ENCODE data around the gene PC.
"Not testable (repeated sequence)": the region's sequence is repeated elsewhere in the genome, so short reads cannot be mapped to it uniquely, and the experiment has no call there.

PC gene

GRCh38 chr11:66818231-66818955 lies 139.8 kb downstream of the PC start:
- TF ChIP-seq CTCF (conservative IDR thresholded peaks at IDR 0.05; ENCODE audit: low read depth, low read length): no peak
- no peak for DNase-seq (ENCODE audit: low read depth)
- H3K4me3 ChIP-seq (ENCODE audit: low read depth, low read length): no peak overlapping the region

GRCh38 chr11:66815646-66816045 lies 142.5 kb downstream of the PC start:
- H3K4me3 ChIP-seq (ENCODE audit: low read depth, low read length): no peak overlapping the region
- no peak for TF ChIP-seq CTCF (conservative IDR thresholded peaks at IDR 0.05; ENCODE audit: low read depth, low read length)
- DNase-seq (ENCODE audit: low read depth): no peak

GRCh38 chr11:66814678-66815077 lies 143.5 kb downstream of the PC start:
- no peak overlapping the region for H3K4me3 ChIP-seq (ENCODE audit: low read depth, low read length)
- no peak for DNase-seq (ENCODE audit: low read depth)
- TF ChIP-seq CTCF (conservative IDR thresholded peaks at IDR 0.05; ENCODE audit: low read depth, low read length): no peak

GRCh38 chr11:66810576-66811185 lies 147.5 kb downstream of the PC start:
- no peak for DNase-seq (ENCODE audit: low read depth)
- no peak overlapping the region for H3K4me3 ChIP-seq (ENCODE audit: low read depth, low read length)
- no peak for TF ChIP-seq CTCF (conservative IDR thresholded peaks at IDR 0.05; ENCODE audit: low read depth, low read length)

- TF ChIP-seq CTCF (conservative IDR thresholded peaks at IDR 0.05; ENCODE audit: low read depth, low read length): no peak
- DNase-seq (ENCODE audit: low read depth): no peak
- H3K4me3 ChIP-seq (ENCODE audit: low read depth, low read length): no peak overlapping the region
These were observed 148.6 kb downstream of the PC start for GRCh38 chr11:66809592-66809991.

- TF ChIP-seq CTCF (conservative IDR thresholded peaks at IDR 0.05; ENCODE audit: low read depth, low read length): no peak
These were observed 157.3 kb downstream of the PC start for GRCh38 chr11:66800720-66801428.

GRCh38 chr11:66799815-66800214 lies 158.4 kb downstream of the PC start:
- H3K4me3 ChIP-seq (ENCODE audit: low read depth, low read length); DNase-seq (ENCODE audit: low read depth): not testable (repeated sequence)

More at GRCh38 chr11:66800720-66801428, 157.3 kb downstream of the PC start:
- no peak for DNase-seq (ENCODE audit: low read depth)
- H3K4me3 ChIP-seq (ENCODE audit: low read depth, low read length): no peak overlapping the region

Measured in choroid plexus epithelial cell (primary cell).